Astrocyte (in vitro differentiated cells and primary cell): ENCODE measurements around the gene TLCD5. TPM values are rescaled to one million over a fixed set of nuclear protein-coding genes. Genes with fewer than 3 reads are reported as not detected.

Experiments
- DNase-seq: peaks from one replicate; pipeline ENCODE4 v3.0.0-alpha.2; 2010; ENCODE audit warnings: low read depth
- FAIRE-seq: peaks from 2 replicates; lab custom pipeline; 2011; peaks lifted over from hg19 to GRCh38; lab: Jason Lieb, UNC
- H2AFZ ChIP-seq: 2 replicates; pipeline ENCODE4 v1.6.0; 2012; ENCODE audit warnings: low read depth, low read length, inconsistent platforms
- H3K27ac ChIP-seq: 2 replicates; pipeline ENCODE4 v1.5.1; 2011; ENCODE audit warnings: low read depth, low read length, inconsistent platforms
- H3K27me3 ChIP-seq: 2 replicates; pipeline ENCODE4 v1.6.0; 2011; ENCODE audit warnings: low read length, inconsistent platforms; ENCODE audit not compliant: insufficient read depth
- H3K36me3 ChIP-seq: 2 replicates; pipeline ENCODE4 v1.5.1; 2011; ENCODE audit warnings: low read length, inconsistent platforms; ENCODE audit not compliant: insufficient read depth
- H3K4me1 ChIP-seq: 2 replicates; pipeline ENCODE4 v1.5.1; 2011; ENCODE audit warnings: low read length, inconsistent platforms; ENCODE audit not compliant: insufficient read depth
- H3K4me2 ChIP-seq: 2 replicates; pipeline ENCODE4 v1.6.0; 2012; ENCODE audit warnings: low read length, inconsistent platforms
- H3K4me3 ChIP-seq: 2 replicates; pipeline ENCODE4 v1.5.1; 2011; ENCODE audit warnings: low read depth, mild to moderate bottlenecking, low read length, inconsistent platforms; ENCODE audit not compliant: insufficient read depth
- H3K79me2 ChIP-seq: 2 replicates; pipeline ENCODE4 v1.6.0; 2012; ENCODE audit warnings: mild to moderate bottlenecking, low read length, inconsistent platforms; ENCODE audit not compliant: insufficient read depth
- H3K9ac ChIP-seq: 2 replicates; pipeline ENCODE4 v1.6.0; 2012; ENCODE audit warnings: mild to moderate bottlenecking, low read length, inconsistent platforms
- H3K9me3 ChIP-seq: 2 replicates; pipeline ENCODE4 v1.5.1; 2012; ENCODE audit warnings: low read depth, mild to moderate bottlenecking, low read length, inconsistent platforms; ENCODE audit not compliant: insufficient read depth
- H4K20me1 ChIP-seq: 2 replicates; pipeline ENCODE4 v1.6.0; 2012; ENCODE audit warnings: low read length, inconsistent platforms; ENCODE audit not compliant: insufficient read depth
- H3K27ac Mint-ChIP-seq: one replicate; pipeline ENCODE4 v1.8.0; 2021; ENCODE audit warnings: mild to moderate bottlenecking, mixed read lengths; ENCODE audit not compliant: unreplicated experiment
- H3K27me3 Mint-ChIP-seq: one replicate; pipeline ENCODE4 v1.8.0; 2021; ENCODE audit warnings: low read depth, mixed read lengths; ENCODE audit not compliant: unreplicated experiment
- H3K36me3 Mint-ChIP-seq: one replicate; pipeline ENCODE4 v1.8.0; 2021; ENCODE audit warnings: low read depth, mixed read lengths; ENCODE audit not compliant: unreplicated experiment
- H3K4me1 Mint-ChIP-seq: one replicate; pipeline ENCODE4 v1.8.0; 2021; ENCODE audit warnings: low read depth, mixed read lengths; ENCODE audit not compliant: unreplicated experiment
- H3K4me3 Mint-ChIP-seq: one replicate; pipeline ENCODE4 v1.8.0; 2021; ENCODE audit warnings: mild to moderate bottlenecking, moderate library complexity, mixed read lengths; ENCODE audit not compliant: unreplicated experiment
- H3K9me3 Mint-ChIP-seq: one replicate; pipeline ENCODE4 v1.8.0; 2021; ENCODE audit warnings: mild to moderate bottlenecking, mixed read lengths; ENCODE audit not compliant: unreplicated experiment
- EZH2 ChIP-seq: IDR thresholded peaks from 2 replicates; pipeline ENCODE4 v1.6.1; 2012; ENCODE audit warnings: mild to moderate bottlenecking, low read length, inconsistent platforms; ENCODE audit not compliant: insufficient read depth
- total RNA-seq: library from RNA; stranded (reverse); gene quantifications from 2 replicates; pipeline ENCODE4 v1.2.1, GENCODE V29; 2021
- TF ChIP-seq, protein P1 (sequence below): IDR thresholded peaks from 2 replicates; pipeline ENCODE4 v1.5.1; 2011; ENCODE audit warnings: low read depth, mild to moderate bottlenecking, inconsistent platforms, low read length, moderate library complexity; ENCODE audit not compliant: insufficient read depth

Gene TLCD5
- total RNA-seq, 1 donor from 2014 or later = 9.5 TPM

DNA sequence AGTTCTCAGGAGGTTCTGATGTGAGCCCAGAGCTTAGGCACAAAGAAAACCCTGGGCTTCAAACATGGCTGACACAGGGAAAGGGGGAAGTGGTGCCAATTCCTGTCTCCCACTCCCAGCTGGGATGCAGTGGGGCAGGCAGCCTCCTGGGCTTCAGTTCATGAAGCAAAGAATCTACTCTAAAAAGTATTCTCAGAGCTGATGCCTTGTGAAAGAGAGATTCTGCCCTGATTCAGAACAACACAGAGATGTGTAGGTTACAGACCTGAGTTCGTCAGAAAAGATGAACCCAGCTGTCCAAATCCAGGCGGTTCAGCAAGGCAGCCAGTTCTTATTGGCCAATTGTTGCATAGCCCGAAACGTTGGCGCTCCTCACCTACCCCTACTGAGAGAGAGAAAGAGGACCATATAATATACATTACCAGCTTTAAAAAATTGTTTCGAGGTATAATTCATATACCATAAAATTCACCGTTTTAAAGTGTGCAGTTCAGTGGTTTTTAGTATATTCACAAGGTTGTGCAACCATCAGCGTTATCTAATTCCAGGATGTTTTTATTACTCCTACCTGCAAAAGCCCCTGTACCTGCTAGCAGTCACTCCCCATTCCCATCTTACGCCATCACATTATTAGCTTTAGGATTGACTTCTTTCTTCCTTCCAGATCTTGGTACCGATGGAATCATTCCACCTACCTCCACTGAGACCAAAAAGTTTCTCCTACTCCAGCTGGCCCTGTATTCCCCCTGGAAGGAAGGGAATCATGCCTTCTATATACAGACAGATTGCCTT, 7.2 kb upstream of the TLCD5 start:
- Histone ChIP-seq H3K9ac (no peak overlapping the region), H4K20me1 (no peaks in the 10 kb centered on the region), H3K4me2 (no peak overlapping the region), H3K27ac (no peak overlapping the region), H3K4me1 (no peaks in the 10 kb centered on the region), H2AFZ (no peak overlapping the region), H3K36me3 (no peaks in the 10 kb centered on the region), H3K4me3 (no peak overlapping the region), H3K27me3 (no peaks in the 10 kb centered on the region), H3K9me3 (no peaks in the 10 kb centered on the region), H3K79me2 (no peaks in the 10 kb centered on the region)
- no peaks in the 10 kb centered on the region for H3K9me3 Mint-ChIP-seq
- H3K4me3 Mint-ChIP-seq = no peak overlapping the region
- DNase-seq (no peak), FAIRE-seq (no peak)
- peaks cover 4% of the 10 kb centered on the region for H3K4me1 Mint-ChIP-seq
- H3K27me3 Mint-ChIP-seq = peaks cover 19% of the 10 kb centered on the region
- TF ChIP-seq, protein P1, sequence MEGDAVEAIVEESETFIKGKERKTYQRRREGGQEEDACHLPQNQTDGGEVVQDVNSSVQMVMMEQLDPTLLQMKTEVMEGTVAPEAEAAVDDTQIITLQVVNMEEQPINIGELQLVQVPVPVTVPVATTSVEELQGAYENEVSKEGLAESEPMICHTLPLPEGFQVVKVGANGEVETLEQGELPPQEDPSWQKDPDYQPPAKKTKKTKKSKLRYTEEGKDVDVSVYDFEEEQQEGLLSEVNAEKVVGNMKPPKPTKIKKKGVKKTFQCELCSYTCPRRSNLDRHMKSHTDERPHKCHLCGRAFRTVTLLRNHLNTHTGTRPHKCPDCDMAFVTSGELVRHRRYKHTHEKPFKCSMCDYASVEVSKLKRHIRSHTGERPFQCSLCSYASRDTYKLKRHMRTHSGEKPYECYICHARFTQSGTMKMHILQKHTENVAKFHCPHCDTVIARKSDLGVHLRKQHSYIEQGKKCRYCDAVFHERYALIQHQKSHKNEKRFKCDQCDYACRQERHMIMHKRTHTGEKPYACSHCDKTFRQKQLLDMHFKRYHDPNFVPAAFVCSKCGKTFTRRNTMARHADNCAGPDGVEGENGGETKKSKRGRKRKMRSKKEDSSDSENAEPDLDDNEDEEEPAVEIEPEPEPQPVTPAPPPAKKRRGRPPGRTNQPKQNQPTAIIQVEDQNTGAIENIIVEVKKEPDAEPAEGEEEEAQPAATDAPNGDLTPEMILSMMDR = no peak
- TF ChIP-seq EZH2 = no peak
- H3K36me3 Mint-ChIP-seq = no peaks in the 10 kb centered on the region
- H3K27ac Mint-ChIP-seq = no peak overlapping the region

GRCh38 chr11:120318906-120319305, 6.2 kb upstream of the TLCD5 start:
- H3K4me1 ChIP-seq = no peaks in the 10 kb centered on the region
- H4K20me1 ChIP-seq = no peaks in the 10 kb centered on the region
- FAIRE-seq = no peak
- H3K27ac Mint-ChIP-seq = no peak overlapping the region
- H3K27me3 ChIP-seq = no peaks in the 10 kb centered on the region
- H3K36me3 Mint-ChIP-seq = no peaks in the 10 kb centered on the region
- H3K27ac ChIP-seq = no peak overlapping the region
- no peak overlapping the region for H3K9ac ChIP-seq
- H2AFZ ChIP-seq = no peak overlapping the region
- TF ChIP-seq, protein P1 = no peak
- TF ChIP-seq EZH2 = no peak
- no peak overlapping the region for H3K4me3 ChIP-seq
- peaks cover 20% of the 10 kb centered on the region for H3K27me3 Mint-ChIP-seq
- no peak overlapping the region for H3K4me2 ChIP-seq
- H3K36me3 ChIP-seq = no peaks in the 10 kb centered on the region
- no peaks in the 10 kb centered on the region for H3K9me3 Mint-ChIP-seq
- no peak overlapping the region for H3K4me3 Mint-ChIP-seq
- no peaks in the 10 kb centered on the region for H3K79me2 ChIP-seq
- no peak for DNase-seq
- no peaks in the 10 kb centered on the region for H3K9me3 ChIP-seq
- H3K4me1 Mint-ChIP-seq = peaks cover 4% of the 10 kb centered on the region

DNA sequence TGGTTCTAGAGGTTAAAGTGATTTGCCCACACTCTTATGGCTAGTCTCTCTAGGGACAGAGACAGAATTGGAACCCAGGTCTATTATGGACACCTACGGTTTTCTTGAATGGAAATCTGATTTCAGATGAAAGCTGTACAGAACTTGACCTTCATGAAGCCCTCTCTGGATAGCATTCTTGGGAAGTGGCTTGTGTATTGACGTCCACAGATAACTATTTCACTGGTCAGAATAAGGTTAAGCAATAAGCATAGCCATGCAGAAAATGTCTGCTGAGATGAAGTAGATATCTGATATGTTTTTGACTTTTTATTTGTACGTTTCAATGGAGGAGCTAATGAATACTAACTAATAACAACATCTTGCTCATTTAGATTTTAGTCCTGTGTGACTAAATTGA, 1.1 kb downstream of the TLCD5 start:
- peak; percentile 84 for DNase-seq

More for the DNA sequence above, 1.1 kb downstream of the TLCD5 start:
- Histone ChIP-seq H3K27me3 (no peaks in the 10 kb centered on the region), H3K9ac (peak overlapping the region; percentile 92), H3K4me2 (peak overlapping the region; percentile 87), H3K9me3 (no peaks in the 10 kb centered on the region), H3K4me3 (peak overlapping the region; percentile 70), H3K4me1 (peaks cover 38% of the 10 kb centered on the region), H3K27ac (peak overlapping the region; percentile 83), H4K20me1 (no peaks in the 10 kb centered on the region), H3K36me3 (peaks cover 9% of the 10 kb centered on the region), H2AFZ (no peak overlapping the region), H3K79me2 (peaks cover 36% of the 10 kb centered on the region)
- H3K36me3 Mint-ChIP-seq = peaks cover 4% of the 10 kb centered on the region
- no peaks in the 10 kb centered on the region for H3K9me3 Mint-ChIP-seq
- peak overlapping the region; percentile 92 for H3K4me3 Mint-ChIP-seq
- H3K27ac Mint-ChIP-seq = peak overlapping the region; percentile 90
- no peak for TF ChIP-seq EZH2
- TF ChIP-seq, protein P1 = no peak
- no peak for FAIRE-seq
- H3K27me3 Mint-ChIP-seq = peaks cover 5% of the 10 kb centered on the region
- H3K4me1 Mint-ChIP-seq = peaks cover 28% of the 10 kb centered on the region
